SU-DHL-6 (cell line): ENCODE data around the gene TPD52L1.

ENCODE experiments used
- H2AFZ ChIP-seq: fragments of 200-600 bp; sonication (generic); 2 replicates; pipeline ENCODE4 v1.6.1; 2014; ENCODE audit warnings: low read depth, mild to moderate bottlenecking, moderate library complexity, mixed read lengths, antibody characterized with exemption, low read length; ENCODE audit not compliant: severe bottlenecking
- H3F3A ChIP-seq: fragments of 200-600 bp; shearing (Covaris generic); 2 replicates; pipeline ENCODE4 v1.6.0; 2016; ENCODE audit warnings: antibody characterized with exemption, mild to moderate bottlenecking; ENCODE audit not compliant: insufficient read depth
- H3K27ac ChIP-seq: fragments of 200-600 bp; sonication (generic); 2 replicates; pipeline ENCODE4 v1.5.1; 2016; ENCODE audit warnings: low read depth, mild to moderate bottlenecking, low read length, moderate library complexity, mixed read lengths
- H3K27me3 ChIP-seq: fragments of 200-600 bp; sonication (generic), shearing (Covaris generic); 2 replicates; pipeline ENCODE4 v1.6.0; 2014; ENCODE audit warnings: mild to moderate bottlenecking, low read length
- H3K36me3 ChIP-seq: fragments of 200-600 bp; sonication (generic); 2 replicates; pipeline ENCODE4 v1.6.1; 2014; ENCODE audit warnings: mild to moderate bottlenecking, low read length, mixed read lengths
- H3K4me2 ChIP-seq: fragments of 300-600, 200-600 bp; shearing (Covaris generic), sonication (generic); 2 replicates; pipeline ENCODE4 v1.6.0; 2014; ENCODE audit warnings: low read length, low read depth, mild to moderate bottlenecking; ENCODE audit not compliant: poor library complexity, severe bottlenecking
- H3K4me3 ChIP-seq: fragments of 200-600 bp; sonication (generic); 2 replicates; pipeline ENCODE4 v1.5.1; 2014; ENCODE audit warnings: antibody characterized with exemption, low read length, mild to moderate bottlenecking, mixed read lengths; ENCODE audit not compliant: insufficient read depth, poor library complexity, severe bottlenecking
- H3K79me2 ChIP-seq: fragments of 200-600 bp; sonication (generic); 2 replicates; pipeline ENCODE4 v1.6.1; 2014; ENCODE audit warnings: mild to moderate bottlenecking, low read length, moderate library complexity; ENCODE audit not compliant: insufficient read depth
- H3K9ac ChIP-seq: fragments of 200-600 bp; sonication (generic); 2 replicates; pipeline ENCODE4 v1.7.0; 2014; ENCODE audit warnings: mild to moderate bottlenecking, low read length
- H3K9me2 ChIP-seq: fragments of 200-600 bp; sonication (generic); replicated peaks from 2 replicates; pipeline ENCODE4 v1.6.1; 2014; ENCODE audit warnings: low read length; ENCODE audit not compliant: insufficient read depth
- H3K9me3 ChIP-seq: fragments of 200-600 bp; sonication (generic); 2 replicates; pipeline ENCODE4 v1.6.1; 2014; ENCODE audit warnings: low read length, mixed read lengths; ENCODE audit not compliant: insufficient read depth
- H4K20me1 ChIP-seq: fragments of 200-600 bp; sonication (generic); 2 replicates; pipeline ENCODE4 v1.6.1; 2014; ENCODE audit warnings: low read depth, mild to moderate bottlenecking, antibody characterized with exemption, low read length, moderate library complexity, mixed read lengths
- EZH2phosphoT487 ChIP-seq: fragments of 200-600 bp; sonication (generic), shearing (Covaris generic); conservative IDR thresholded peaks from 2 replicates; pipeline ENCODE4 v1.6.1; 2018; ENCODE audit warnings: mild to moderate bottlenecking, antibody characterized with exemption, low read length, moderate library complexity, mixed read lengths
- TF ChIP-seq, protein P1 (sequence below): fragments of 200-600 bp; sonication (generic); IDR thresholded peaks from one replicate; pipeline ENCODE4 v1.5.1; 2017; ENCODE audit warnings: antibody characterized with exemption, mild to moderate bottlenecking, low read length, moderate library complexity; ENCODE audit not compliant: insufficient read depth, poor library complexity, severe bottlenecking

TPD52L1 gene

DNA sequence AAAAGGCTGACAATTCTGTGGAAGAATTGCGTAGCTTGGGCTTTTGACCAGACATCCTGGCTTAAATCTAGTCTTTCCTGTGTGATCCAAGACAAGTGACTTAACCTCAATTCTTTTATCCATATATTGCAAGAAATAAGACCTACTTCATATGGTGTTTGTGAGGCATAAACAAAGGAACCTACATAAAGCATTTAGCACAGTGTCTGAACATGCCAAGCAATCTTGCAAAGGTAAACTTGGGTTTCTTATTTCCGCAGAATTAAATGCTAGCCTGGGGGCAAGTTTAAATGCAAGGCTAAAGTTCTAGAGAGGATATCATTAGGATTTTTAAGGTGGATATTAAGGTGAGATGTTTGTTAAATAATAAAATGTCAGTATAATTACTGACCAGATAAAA is 100.3 kb downstream of the TPD52L1 start:
- TF ChIP-seq, protein P1, sequence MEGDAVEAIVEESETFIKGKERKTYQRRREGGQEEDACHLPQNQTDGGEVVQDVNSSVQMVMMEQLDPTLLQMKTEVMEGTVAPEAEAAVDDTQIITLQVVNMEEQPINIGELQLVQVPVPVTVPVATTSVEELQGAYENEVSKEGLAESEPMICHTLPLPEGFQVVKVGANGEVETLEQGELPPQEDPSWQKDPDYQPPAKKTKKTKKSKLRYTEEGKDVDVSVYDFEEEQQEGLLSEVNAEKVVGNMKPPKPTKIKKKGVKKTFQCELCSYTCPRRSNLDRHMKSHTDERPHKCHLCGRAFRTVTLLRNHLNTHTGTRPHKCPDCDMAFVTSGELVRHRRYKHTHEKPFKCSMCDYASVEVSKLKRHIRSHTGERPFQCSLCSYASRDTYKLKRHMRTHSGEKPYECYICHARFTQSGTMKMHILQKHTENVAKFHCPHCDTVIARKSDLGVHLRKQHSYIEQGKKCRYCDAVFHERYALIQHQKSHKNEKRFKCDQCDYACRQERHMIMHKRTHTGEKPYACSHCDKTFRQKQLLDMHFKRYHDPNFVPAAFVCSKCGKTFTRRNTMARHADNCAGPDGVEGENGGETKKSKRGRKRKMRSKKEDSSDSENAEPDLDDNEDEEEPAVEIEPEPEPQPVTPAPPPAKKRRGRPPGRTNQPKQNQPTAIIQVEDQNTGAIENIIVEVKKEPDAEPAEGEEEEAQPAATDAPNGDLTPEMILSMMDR = no peak
- TF ChIP-seq EZH2phosphoT487 = no peak
- Histone ChIP-seq H3K9me2 (no peaks in the 10 kb centered on the region), H3K79me2 (no peaks in the 10 kb centered on the region), H3K9me3 (no peaks in the 10 kb centered on the region), H2AFZ (no peak overlapping the region), H3K9ac (no peak overlapping the region), H3K27ac (no peak overlapping the region), H3K36me3 (no peaks in the 10 kb centered on the region), H3K4me2 (no peak overlapping the region), H4K20me1 (no peaks in the 10 kb centered on the region), H3F3A (no peaks in the 10 kb centered on the region), H3K4me3 (no peak overlapping the region), H3K27me3 (no peaks in the 10 kb centered on the region)

DNA sequence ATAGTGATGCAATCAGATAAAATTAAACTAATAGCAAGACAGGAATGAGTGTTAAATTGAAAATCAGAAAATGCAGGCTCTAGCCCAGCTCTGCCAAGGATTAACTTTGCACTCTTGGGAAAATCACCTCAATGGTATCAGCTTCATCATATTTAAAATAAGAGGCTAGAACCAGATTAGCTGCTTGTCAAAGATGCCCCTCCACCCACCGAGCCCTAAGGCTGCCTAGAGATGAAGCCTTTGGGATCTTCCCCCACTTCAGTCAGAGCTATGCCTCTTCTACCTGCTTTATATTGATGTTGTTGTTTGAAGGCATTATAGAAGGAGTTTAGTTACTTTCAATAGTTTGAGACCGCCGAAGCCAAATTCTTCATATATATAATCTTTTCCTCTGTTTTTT is 100.7 kb downstream of the TPD52L1 start:
- no peaks in the 10 kb centered on the region for H3K9me2 ChIP-seq
- no peaks in the 10 kb centered on the region for H3K27me3 ChIP-seq
- no peaks in the 10 kb centered on the region for H3K36me3 ChIP-seq
- H3K4me3 ChIP-seq = no peak overlapping the region
- no peak overlapping the region for H3K4me2 ChIP-seq
- no peaks in the 10 kb centered on the region for H3K79me2 ChIP-seq
- H3K9me3 ChIP-seq = no peaks in the 10 kb centered on the region
- H3K27ac ChIP-seq = no peak overlapping the region
- H3F3A ChIP-seq = no peaks in the 10 kb centered on the region
- H2AFZ ChIP-seq = no peak overlapping the region
- no peaks in the 10 kb centered on the region for H4K20me1 ChIP-seq
- TF ChIP-seq, protein P1 = no peak
- TF ChIP-seq EZH2phosphoT487 = no peak
- H3K9ac ChIP-seq = no peak overlapping the region

DNA sequence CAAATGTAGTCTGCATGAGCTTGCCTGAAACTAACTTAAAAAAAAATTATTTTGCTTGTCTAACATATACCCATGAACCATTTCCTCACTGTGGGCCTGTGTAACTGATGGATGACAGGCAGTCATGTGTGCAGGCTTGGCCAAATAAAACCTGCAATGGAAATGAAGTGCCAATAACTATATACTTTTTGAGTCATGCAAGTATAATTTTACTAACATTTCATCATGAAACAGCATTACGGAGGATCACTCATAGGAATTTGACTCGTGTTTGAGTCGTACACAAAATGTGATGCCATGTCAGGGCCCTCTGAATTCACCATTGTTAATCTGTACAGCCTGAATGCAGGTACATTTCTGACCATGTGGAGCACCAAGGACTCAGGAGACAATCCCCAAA is 101.6 kb downstream of the TPD52L1 start:
- TF ChIP-seq EZH2phosphoT487 = no peak
- no peaks in the 10 kb centered on the region for H3K9me2 ChIP-seq
- no peaks in the 10 kb centered on the region for H4K20me1 ChIP-seq
- no peaks in the 10 kb centered on the region for H3K36me3 ChIP-seq
- H3K4me3 ChIP-seq = no peak overlapping the region
- H3K79me2 ChIP-seq = no peaks in the 10 kb centered on the region
- H2AFZ ChIP-seq = no peak overlapping the region
- no peaks in the 10 kb centered on the region for H3K27me3 ChIP-seq
- no peak overlapping the region for H3K27ac ChIP-seq
- no peaks in the 10 kb centered on the region for H3K9me3 ChIP-seq
- H3F3A ChIP-seq = no peaks in the 10 kb centered on the region
- H3K4me2 ChIP-seq = no peak overlapping the region
- H3K9ac ChIP-seq = no peak overlapping the region

DNA sequence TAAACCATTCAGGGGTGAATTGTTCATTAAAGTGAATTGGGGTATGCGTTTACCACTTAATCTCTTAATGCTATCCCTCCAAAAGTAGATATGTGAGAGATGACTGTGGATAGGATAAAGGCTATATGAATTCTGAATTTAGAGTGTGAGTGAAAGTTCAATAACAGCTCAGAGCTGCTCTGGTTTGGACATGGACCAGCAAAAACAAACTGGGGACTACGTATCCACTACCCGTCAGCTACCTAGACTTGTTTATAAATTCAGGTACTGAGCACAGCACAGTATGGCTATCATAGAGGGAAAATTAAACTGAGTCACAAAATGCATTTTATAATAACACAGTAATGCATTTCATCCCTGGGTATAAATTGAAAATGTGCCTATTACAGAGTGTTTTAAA is 103.8 kb downstream of the TPD52L1 start:
- TF ChIP-seq, protein P1 = no peak
- TF ChIP-seq EZH2phosphoT487 = no peak
- no peaks in the 10 kb centered on the region for H3K79me2 ChIP-seq
- H3K36me3 ChIP-seq = no peaks in the 10 kb centered on the region
- H3F3A ChIP-seq = no peaks in the 10 kb centered on the region
- no peaks in the 10 kb centered on the region for H3K27me3 ChIP-seq
- no peaks in the 10 kb centered on the region for H3K9me2 ChIP-seq
- H3K9me3 ChIP-seq = no peaks in the 10 kb centered on the region
- H3K4me2 ChIP-seq = no peak overlapping the region
- no peak overlapping the region for H3K27ac ChIP-seq
- H3K9ac ChIP-seq = no peak overlapping the region
- H2AFZ ChIP-seq = no peak overlapping the region
- H3K4me3 ChIP-seq = no peak overlapping the region
- no peaks in the 10 kb centered on the region for H4K20me1 ChIP-seq
